ENCODE results near the gene NLGN1.

NLGN1 gene

DNA sequence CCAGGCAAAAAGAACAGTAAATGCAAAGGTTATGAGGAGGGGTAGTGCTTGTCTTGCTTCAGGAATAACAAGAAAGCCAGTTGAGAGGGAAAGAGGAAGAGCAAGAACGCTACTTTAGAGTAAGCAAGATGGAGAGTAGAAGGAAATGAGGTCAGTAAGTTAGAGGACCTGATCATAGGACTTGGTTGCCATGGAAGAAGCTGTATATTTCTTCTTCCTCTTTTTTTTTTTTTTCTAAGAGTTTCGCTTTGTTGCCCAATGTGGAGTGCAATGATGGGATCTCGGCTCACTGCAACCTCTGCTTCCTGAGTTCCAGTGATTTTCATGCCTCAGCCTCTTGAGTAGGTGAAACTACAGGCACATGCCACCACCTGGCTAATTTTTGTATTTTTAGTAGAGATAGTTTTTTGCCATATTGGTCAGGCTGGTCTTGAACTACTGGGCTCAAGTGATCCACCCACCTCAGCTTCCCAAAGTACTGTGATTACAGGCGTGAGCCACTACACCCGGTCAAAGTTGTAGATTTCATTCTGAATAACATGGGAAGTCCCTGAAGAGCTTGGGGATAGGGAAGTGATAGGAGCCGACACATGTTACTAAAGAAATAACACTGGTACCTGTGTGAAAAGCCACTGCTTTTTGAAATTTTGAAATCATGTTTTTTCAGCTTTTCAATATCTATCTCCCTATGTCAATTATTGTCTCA lies 933.7 kb downstream of the NLGN1 start:
- DNase-seq (ENCODE audit: low read depth): no peak
- no peak overlapping the region for H3K4me3 ChIP-seq (ENCODE audit: low read depth, low read length)
- TF ChIP-seq, protein P1, sequence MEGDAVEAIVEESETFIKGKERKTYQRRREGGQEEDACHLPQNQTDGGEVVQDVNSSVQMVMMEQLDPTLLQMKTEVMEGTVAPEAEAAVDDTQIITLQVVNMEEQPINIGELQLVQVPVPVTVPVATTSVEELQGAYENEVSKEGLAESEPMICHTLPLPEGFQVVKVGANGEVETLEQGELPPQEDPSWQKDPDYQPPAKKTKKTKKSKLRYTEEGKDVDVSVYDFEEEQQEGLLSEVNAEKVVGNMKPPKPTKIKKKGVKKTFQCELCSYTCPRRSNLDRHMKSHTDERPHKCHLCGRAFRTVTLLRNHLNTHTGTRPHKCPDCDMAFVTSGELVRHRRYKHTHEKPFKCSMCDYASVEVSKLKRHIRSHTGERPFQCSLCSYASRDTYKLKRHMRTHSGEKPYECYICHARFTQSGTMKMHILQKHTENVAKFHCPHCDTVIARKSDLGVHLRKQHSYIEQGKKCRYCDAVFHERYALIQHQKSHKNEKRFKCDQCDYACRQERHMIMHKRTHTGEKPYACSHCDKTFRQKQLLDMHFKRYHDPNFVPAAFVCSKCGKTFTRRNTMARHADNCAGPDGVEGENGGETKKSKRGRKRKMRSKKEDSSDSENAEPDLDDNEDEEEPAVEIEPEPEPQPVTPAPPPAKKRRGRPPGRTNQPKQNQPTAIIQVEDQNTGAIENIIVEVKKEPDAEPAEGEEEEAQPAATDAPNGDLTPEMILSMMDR (IDR thresholded peaks at IDR 0.05; ENCODE audit: insufficient read depth, low read depth, low read length, missing control alignments): no peak

DNA sequence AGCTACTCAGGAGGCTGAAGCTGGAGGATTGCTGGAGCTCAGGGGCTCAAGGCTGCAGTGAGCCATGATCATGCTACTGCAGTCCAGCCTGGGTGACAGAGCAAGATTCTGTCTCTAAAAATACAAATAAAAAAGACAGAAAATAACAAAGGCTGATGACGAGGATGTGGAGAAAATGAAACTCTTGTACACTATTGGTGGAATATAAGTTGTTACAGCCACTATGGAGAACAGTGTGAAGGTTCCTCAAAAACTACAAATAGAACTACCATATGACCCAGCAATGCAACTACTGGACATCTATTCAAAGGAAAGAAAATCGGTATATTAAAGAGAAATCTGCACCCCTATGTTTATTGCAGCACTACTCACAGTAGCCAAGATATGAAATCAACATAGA lies 934.8 kb downstream of the NLGN1 start:
- TF ChIP-seq, protein P1 (IDR thresholded peaks at IDR 0.05; ENCODE audit: insufficient read depth, low read depth, low read length, missing control alignments): no peak
- DNase-seq (ENCODE audit: low read depth): no peak
- no peak overlapping the region for H3K4me3 ChIP-seq (ENCODE audit: low read depth, low read length)

DNA sequence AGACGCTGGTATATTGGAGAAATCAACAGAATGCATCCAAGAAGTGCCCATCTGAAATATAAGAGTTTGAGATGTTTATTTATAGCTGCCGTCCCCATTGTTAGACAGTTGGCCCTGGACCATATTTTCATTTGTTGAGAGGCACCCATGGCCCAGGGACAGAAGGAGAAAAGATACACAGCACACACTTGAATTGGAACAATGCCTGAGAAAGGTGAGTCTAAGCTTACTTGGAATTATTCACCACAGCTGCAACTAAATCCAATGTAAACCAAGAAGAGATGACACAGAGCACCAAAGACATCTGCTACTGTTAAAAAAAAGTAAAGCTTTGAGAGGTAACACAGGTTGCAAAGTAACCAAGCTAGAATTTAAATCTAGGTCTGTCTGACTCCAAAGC lies 936.1 kb downstream of the NLGN1 start:
- no peak overlapping the region for H3K4me3 ChIP-seq (ENCODE audit: low read depth, low read length)
- DNase-seq (ENCODE audit: low read depth): no peak
- TF ChIP-seq, protein P1 (IDR thresholded peaks at IDR 0.05; ENCODE audit: insufficient read depth, low read depth, low read length, missing control alignments): no peak

DNA sequence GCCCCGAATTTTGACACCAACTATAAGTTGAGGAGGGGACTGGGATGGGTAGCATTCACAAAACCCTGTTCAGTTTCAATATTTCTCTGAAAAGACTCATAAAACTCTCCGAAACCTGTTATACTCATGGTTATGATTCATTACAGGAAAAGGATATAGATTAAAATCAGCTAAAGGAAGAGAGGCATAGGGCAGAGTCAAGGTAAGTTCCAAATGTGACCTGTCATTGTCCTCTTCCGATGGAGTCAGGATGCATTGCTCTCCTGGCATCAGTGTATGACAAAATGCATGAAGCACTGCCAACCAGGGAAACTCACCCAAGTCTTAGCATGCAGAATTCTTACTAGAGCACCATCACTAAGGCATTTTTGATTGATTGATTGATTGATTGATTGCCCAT lies 936.6 kb downstream of the NLGN1 start:
- TF ChIP-seq, protein P1 (IDR thresholded peaks at IDR 0.05; ENCODE audit: insufficient read depth, low read depth, low read length, missing control alignments): no peak
- DNase-seq (ENCODE audit: low read depth): no peak
- H3K4me3 ChIP-seq (ENCODE audit: low read depth, low read length): no peak overlapping the region

DNA sequence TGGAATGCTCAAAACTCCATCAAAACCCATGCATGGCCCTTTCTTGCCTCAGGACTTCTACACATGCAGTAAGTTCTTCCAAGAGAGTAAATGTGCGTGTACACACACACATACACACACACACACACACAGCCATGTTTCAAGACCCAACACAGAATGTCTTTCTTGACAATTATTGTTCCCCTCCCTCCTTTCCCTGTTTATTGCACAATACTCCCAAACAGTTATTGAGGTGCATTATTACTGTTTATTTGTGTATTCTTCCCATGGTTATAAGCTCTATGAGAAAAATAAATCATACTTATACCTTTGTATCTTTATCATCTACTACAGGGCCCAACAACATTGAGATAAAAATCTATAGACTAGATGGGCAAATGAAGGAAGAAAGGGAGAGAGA lies 937.8 kb downstream of the NLGN1 start:
- TF ChIP-seq, protein P1 (IDR thresholded peaks at IDR 0.05; ENCODE audit: insufficient read depth, low read depth, low read length, missing control alignments): no peak
- no peak for DNase-seq (ENCODE audit: low read depth)
- no peak overlapping the region for H3K4me3 ChIP-seq (ENCODE audit: low read depth, low read length)

DNA sequence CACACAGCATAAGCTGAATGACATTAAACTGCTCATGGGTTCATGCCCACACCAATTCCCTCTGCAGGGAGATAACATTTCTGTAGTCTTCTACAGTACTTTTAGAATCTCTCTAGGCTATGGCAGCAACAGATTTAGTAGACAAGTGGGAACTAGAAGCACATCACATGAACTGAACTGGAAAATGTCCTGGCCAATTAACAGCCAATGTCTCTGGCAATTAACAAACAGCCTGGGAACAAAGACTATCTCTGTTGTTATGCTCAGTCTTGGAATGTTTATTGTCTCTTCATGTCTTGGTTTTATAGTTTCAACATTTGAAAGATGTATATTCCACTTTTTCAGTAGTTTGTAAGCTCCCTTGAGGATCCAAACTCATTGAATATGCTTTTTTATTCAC lies 938.4 kb downstream of the NLGN1 start:
- DNase-seq (ENCODE audit: low read depth): no peak
- TF ChIP-seq, protein P1 (IDR thresholded peaks at IDR 0.05; ENCODE audit: insufficient read depth, low read depth, low read length, missing control alignments): no peak
- H3K4me3 ChIP-seq (ENCODE audit: low read depth, low read length): no peak overlapping the region

All from GM12865 (cell line).